Smooth muscle cell (in vitro differentiated cells): ENCODE results near the gene SMOC1. TPM values are rescaled to one million over a fixed set of nuclear protein-coding genes. Genes with fewer than 3 reads are reported as not detected.

Source experiments
- DNase-seq: peaks from one replicate; lab custom pipeline; 2025; ENCODE audit not compliant: unreplicated experiment; lab: John Stamatoyannopoulos, UW
- H2AFZ ChIP-seq: fragments of 200-600 bp; sonication (generic); 2 replicates; pipeline ENCODE4 v1.6.0; 2016; ENCODE audit warnings: antibody characterized with exemption, low read depth, mild to moderate bottlenecking
- H3F3A ChIP-seq: fragments of 200-600 bp; sonication (generic); 2 replicates; pipeline ENCODE4 v1.6.0; 2017; ENCODE audit warnings: antibody characterized with exemption, low read depth
- H3K27ac ChIP-seq: fragments of 200-600 bp; sonication (generic); 2 replicates; pipeline ENCODE4 v1.5.1; 2016; ENCODE audit warnings: low read depth, mild to moderate bottlenecking
- H3K27me3 ChIP-seq: fragments of 200-600 bp; sonication (generic); 2 replicates; pipeline ENCODE4 v1.6.1; 2016; ENCODE audit warnings: low read depth, mild to moderate bottlenecking
- H3K36me3 ChIP-seq: fragments of 200-600 bp; sonication (generic); 2 replicates; pipeline ENCODE4 v1.5.1; 2016; ENCODE audit warnings: low read depth
- H3K4me1 ChIP-seq: fragments of 200-600 bp; sonication (generic); 2 replicates; pipeline ENCODE4 v1.5.1; 2016; ENCODE audit warnings: low read depth
- H3K4me2 ChIP-seq: fragments of 200-600 bp; sonication (generic); 2 replicates; pipeline ENCODE4 v1.6.0; 2016; ENCODE audit warnings: mild to moderate bottlenecking
- H3K4me3 ChIP-seq: fragments of 200-600 bp; sonication (generic); 2 replicates; pipeline ENCODE4 v1.5.1; 2016; ENCODE audit warnings: mild to moderate bottlenecking
- H3K79me2 ChIP-seq: fragments of 200-600 bp; sonication (generic); 2 replicates; pipeline ENCODE4 v1.6.0; 2016; ENCODE audit warnings: low read depth, mild to moderate bottlenecking
- H3K9ac ChIP-seq: fragments of 200-600 bp; sonication (generic); 2 replicates; pipeline ENCODE4 v1.6.0; 2016; ENCODE audit warnings: low read depth
- H3K9me3 ChIP-seq: fragments of 200-600 bp; sonication (generic); replicated peaks from 2 replicates; pipeline ENCODE4 v1.5.1; 2016; ENCODE audit warnings: low read depth
- H4K20me1 ChIP-seq: fragments of 200-600 bp; sonication (generic); 2 replicates; pipeline ENCODE4 v1.6.0; 2016; ENCODE audit warnings: low read depth
- CTCF ChIP-seq: fragments of 200-600 bp; sonication (generic); IDR thresholded peaks from 2 replicates; pipeline ENCODE4 v1.5.1; 2017; ENCODE audit warnings: borderline replicate concordance, mild to moderate bottlenecking, antibody characterized with exemption; ENCODE audit not compliant: insufficient read depth, poor library complexity, severe bottlenecking
- WGBS: methylation state at CpG from one replicate; pipeline ENCODE4 v1.1.7; 2016; ENCODE audit warnings: low lambda C conversion rate; 5-methylcytosine and 5-hydroxymethylcytosine counted together
- polyA plus RNA-seq: library from polyadenylated mRNA; unstranded; fragments of >200 nt; fragmentation: Nextera tagmentation; extraction: Ambion mirVana; gene quantifications from 2 replicates; pipeline ENCODE4 v1.2.1, GENCODE V29; 2016
- total RNA-seq: library from RNA; depleted of rRNA; stranded (reverse); fragments of >200 nt; gene quantifications from 2 replicates; pipeline ENCODE4 v1.2.3, GENCODE V29; 2014

SMOC1 gene
- total and polyA plus RNA-seq, 2 experiments from 2014 or later, result 1.6 to 6.3 TPM

GRCh38 chr14:70005281-70005805 is 126.1 kb downstream of the SMOC1 start:
- no peaks in the 10 kb centered on the region for H3K36me3 ChIP-seq
- H3K9me3 ChIP-seq, result no peaks in the 10 kb centered on the region
- H3K27me3 ChIP-seq, result no peaks in the 10 kb centered on the region
- 57% methylated on average over 5 of the region's 5 CpGs for WGBS
- no peak overlapping the region for H3K9ac ChIP-seq
- peaks cover 30% of the 10 kb centered on the region for H3K4me1 ChIP-seq
- DNase-seq, result no peak
- no peak for TF ChIP-seq CTCF
- H3K27ac ChIP-seq, result peak overlapping the region; percentile 68
- no peak overlapping the region for H2AFZ ChIP-seq
- H3K4me3 ChIP-seq, result no peak overlapping the region
- peaks cover 8% of the 10 kb centered on the region for H3F3A ChIP-seq
- no peaks in the 10 kb centered on the region for H4K20me1 ChIP-seq
- H3K79me2 ChIP-seq, result no peaks in the 10 kb centered on the region
- no peak overlapping the region for H3K4me2 ChIP-seq

- Histone ChIP-seq H3K4me1 (peaks cover 30% of the 10 kb centered on the region), H4K20me1 (no peaks in the 10 kb centered on the region), H3K79me2 (no peaks in the 10 kb centered on the region), H3K4me3 (no peak overlapping the region), H2AFZ (no peak overlapping the region), H3K27ac (no peak overlapping the region), H3K4me2 (no peak overlapping the region), H3F3A (peaks cover 8% of the 10 kb centered on the region), H3K9ac (no peak overlapping the region), H3K9me3 (no peaks in the 10 kb centered on the region), H3K27me3 (no peaks in the 10 kb centered on the region), H3K36me3 (no peaks in the 10 kb centered on the region)
- TF ChIP-seq CTCF, result no peak
- DNase-seq, result no peak
- 95% methylated on average over 6 of the region's 6 CpGs for WGBS
Measured at GRCh38 chr14:70006699-70007098, 127.5 kb downstream of the SMOC1 start.

- Histone ChIP-seq H3K4me1 (peaks cover 30% of the 10 kb centered on the region), H3F3A (peaks cover 8% of the 10 kb centered on the region), H3K4me3 (no peak overlapping the region), H3K36me3 (no peaks in the 10 kb centered on the region), H3K9ac (no peak overlapping the region), H3K9me3 (no peaks in the 10 kb centered on the region), H3K4me2 (peak overlapping the region; percentile 14), H3K27me3 (no peaks in the 10 kb centered on the region), H3K79me2 (no peaks in the 10 kb centered on the region), H4K20me1 (no peaks in the 10 kb centered on the region), H2AFZ (peak overlapping the region; percentile 9), H3K27ac (peak overlapping the region; percentile 6)
- TF ChIP-seq CTCF, result no peak
- no peak for DNase-seq
- WGBS, result 36% methylated on average over 6 of the region's 6 CpGs
Measured at GRCh38 chr14:70008284-70009262, 129.4 kb downstream of the SMOC1 start.
